Left kidney (tissue), 2 donors: Measurements from ENCODE around the gene WDTC1. TPM values are rescaled to one million over a fixed set of nuclear protein-coding genes. Genes with fewer than 3 reads are reported as not detected.

ENCODE experiments used
- DNase-seq: peaks from one replicate; pipeline ENCODE4 v3.0.0-alpha.2; 2013
- polyA plus RNA-seq: library from polyadenylated mRNA; unstranded; fragments of 120-200 nt; gene quantifications from one replicate; pipeline ENCODE4 v1.2.1, GENCODE V29; 2013; ENCODE audit not compliant: insufficient read length

Gene WDTC1
- polyA plus RNA-seq, 1 donor, result 43.8 TPM

- no peak for DNase-seq
Observed at GRCh38 chr1:27335506-27336422, 101.3 kb downstream of the WDTC1 start.

- no peak for DNase-seq
Observed at GRCh38 chr1:27336756-27337155, 102.3 kb downstream of the WDTC1 start.

GRCh38 chr1:27338751-27339150 lies 104.3 kb downstream of the WDTC1 start:
- DNase-seq, result no peak

- DNase-seq, result no peak
Observed at GRCh38 chr1:27339213-27339612, 104.8 kb downstream of the WDTC1 start.

DNA sequence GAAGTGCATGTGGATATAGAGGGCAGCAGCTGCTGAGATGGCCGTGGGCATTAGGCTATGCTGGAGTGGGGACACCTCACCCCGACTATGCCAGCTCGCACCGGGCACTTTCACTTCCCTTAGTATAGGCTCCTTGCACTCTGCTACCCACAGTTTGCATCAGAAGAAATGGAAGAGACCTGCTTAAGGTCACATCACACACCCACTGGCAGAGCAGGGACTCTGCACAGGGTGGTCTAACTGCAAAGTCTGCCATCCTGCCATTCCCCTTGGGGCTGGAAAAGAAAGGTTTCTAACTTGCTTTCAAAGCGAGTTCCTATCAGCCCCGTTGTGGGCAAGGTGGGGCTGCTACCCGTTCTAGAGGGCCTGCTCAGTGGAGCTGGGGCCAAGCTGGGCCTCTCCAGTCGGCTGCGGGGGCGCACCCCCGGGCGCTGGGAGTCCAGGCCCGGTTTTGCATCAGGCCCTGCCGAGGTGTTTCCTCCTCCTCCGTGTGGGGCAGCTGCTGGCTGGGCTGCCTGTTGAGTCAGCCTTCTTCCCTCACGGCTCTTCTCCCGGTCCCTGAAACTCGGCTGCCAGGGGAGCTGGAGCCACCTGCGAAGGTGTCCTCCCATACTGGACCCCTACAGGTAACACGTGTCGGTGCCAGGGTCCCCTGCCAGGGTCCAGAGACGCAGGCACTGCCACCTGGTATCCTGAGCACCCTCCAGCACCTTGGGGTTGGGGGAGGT lies 107.3 kb downstream of the WDTC1 start, which contains the start of gene SYTL1:
Gene SYTL1 (plus strand): TSS at position 498 of the 728 bp plus-strand sequence. CDS start 3,313 bp downstream, outside the sequence.
- DNase-seq, result no peak

DNA sequence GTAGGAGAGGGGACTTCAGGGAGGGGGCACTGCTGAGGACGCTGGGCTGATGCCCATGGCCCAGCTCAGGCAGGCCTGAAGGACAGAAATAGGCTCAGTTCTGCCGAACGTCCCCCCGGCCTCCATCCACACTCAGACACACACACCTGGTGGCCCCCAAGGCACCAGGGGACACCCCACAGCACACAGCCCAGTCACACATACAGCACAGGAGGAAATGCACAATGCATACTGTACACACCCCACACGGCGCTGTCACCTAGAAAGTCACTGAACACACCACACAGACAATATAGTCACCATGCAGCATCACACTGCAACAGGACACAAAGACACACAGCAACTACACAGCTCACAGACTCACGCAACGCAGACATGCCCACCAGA lies 108.0 kb downstream of the WDTC1 start:
- DNase-seq, result no peak

DNA sequence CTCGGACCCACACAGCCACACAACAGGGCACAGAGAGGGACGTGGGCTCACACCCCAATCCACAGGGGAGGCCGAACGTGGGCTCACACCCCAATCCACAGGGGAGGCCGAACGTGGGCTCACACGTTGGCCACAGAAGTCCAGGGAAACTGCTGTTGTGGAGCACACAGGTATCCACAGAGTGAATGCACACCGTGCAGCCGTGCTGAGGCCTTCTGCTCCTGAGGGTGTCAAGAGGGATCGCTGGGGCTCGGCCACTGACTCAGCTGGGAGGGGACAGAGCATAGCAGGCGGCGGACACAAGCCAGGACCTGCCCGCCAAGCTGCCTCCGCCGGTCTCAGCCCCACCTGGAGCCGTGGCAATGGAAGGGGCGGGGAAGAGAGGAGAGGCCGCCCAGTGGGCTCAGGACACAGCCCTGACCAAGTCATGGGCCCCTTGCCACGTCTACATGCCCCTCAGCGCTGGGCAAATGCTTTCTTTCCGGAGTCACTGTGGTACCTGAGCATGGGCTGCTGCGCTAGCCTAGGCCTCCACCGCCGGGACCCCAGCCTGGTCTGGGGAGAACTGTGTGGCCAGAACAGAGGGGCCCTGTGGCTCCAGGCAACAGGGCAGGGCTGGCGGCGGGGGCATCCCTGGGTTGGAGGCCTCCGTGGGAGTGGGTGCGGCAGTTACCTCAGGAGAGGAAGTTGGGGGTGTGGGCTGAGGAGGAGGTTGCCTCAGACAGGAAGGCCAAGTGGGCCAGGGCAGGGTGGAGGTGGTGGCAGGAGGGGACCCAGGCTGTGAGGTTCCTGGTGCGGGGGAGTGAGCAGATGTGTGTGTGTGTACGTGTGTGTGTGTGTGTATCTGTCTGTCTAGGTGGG lies 108.6 kb downstream of the WDTC1 start:
- no peak for DNase-seq

DNA sequence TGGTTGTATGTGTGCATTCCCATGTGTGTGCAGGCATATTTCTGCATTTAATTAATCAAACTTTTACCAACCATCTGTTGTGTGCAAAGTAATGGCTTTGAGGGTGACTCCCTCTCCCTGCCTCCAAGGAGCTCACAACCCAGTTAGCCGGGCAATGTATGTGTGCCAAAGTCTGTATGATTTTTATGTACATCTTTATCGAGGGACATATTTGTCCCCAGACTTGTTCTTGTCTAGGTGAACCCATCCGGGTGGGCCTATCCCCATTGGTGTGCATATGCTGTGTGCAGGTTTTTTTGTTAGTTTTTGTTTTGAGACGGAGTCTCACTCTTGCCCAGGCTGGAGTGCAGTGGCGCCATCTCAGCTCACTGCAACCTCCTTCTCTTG lies 109.2 kb downstream of the WDTC1 start:
- DNase-seq, result no peak

- no peak for DNase-seq
Observed at GRCh38 chr1:27345272-27345671, 110.8 kb downstream of the WDTC1 start.

GRCh38 chr1:27346357-27346756 lies 111.9 kb downstream of the WDTC1 start:
- no peak for DNase-seq

- DNase-seq, result no peak
Observed at GRCh38 chr1:27346991-27347624, 112.7 kb downstream of the WDTC1 start.

DNA sequence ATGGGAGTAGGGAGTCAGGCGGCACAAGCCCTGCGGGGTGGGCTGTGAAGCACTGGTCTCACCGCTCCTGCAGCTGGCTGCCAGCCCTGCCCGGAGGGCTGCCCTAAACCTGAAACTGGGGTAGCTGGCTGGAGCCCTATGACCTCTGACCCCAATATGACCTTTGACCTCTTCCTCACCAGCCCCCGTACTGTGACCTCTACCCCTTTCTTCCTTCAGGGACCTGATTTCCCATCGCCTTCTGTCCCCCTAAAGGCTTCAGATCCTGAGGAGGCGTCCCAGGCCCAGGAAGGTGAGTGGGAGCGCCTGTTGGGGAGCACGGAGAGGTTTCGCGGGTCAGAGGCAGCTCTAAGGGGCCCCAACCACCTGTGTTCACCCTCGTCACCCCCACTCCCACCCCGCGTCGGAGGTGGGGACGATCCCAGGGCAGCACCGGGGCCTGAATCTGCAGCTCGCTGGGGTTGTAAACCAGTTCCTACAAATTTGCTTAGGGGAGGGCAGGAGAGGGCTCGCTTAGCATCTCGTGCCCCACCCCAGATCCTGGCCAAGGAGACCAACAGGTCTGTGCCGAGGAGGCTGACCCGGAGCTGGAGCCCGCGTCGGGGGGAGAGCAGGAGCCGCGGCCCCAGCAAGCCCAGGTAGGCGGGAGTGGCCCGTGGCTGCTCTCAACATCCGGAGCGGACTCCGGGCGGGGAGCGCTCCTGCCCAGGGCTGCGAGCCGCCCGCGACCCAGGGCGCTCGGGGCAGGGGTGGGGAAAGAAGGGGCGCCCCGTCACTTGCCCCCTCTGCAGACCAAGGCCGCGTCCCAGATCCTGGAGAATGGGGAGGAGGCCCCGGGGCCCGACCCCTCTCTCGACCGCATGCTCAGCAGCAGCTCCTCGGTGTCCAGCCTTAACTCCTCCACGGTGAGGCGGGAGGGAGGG lies 114.7 kb downstream of the WDTC1 start:
- DNase-seq, result no peak

DNA sequence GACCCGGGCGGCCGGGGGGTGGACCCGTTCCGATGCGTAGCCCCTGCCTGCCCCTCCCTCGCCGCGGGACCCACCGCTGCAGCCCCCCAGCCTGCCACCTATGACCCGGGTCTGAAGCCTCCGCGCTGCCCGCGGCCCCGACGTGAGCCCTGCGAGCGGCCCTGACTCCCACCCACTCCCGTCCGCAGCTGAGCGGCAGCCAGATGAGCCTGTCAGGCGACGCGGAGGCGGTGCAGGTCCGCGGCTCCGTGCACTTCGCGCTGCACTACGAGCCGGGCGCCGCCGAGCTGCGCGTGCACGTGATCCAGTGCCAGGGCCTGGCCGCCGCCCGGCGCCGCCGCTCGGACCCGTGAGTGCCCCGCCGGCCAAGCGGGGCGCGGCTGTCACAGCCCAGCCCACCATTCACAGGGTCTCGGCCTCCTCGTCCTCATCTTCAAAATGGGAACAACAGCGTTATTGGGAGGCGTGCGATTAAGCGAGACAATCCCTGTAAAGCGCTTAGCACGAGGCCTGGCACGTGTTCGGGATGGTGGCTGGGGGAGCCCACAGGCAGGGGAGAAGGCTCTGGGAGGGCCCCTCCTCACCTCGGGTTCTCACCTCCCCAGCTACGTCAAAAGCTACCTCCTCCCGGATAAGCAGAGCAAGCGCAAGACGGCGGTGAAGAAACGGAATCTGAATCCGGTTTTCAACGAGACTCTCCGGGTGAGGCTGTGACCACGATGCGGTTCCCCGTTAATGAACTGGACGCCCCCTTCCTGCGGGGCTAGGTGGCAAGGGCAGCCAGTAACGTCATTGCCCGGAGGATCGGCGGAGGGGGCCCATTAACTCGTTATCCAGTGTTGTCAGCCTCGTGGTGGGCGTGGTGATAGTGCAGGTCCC lies 115.6 kb downstream of the WDTC1 start:
- peak; percentile 70 for DNase-seq

DNA sequence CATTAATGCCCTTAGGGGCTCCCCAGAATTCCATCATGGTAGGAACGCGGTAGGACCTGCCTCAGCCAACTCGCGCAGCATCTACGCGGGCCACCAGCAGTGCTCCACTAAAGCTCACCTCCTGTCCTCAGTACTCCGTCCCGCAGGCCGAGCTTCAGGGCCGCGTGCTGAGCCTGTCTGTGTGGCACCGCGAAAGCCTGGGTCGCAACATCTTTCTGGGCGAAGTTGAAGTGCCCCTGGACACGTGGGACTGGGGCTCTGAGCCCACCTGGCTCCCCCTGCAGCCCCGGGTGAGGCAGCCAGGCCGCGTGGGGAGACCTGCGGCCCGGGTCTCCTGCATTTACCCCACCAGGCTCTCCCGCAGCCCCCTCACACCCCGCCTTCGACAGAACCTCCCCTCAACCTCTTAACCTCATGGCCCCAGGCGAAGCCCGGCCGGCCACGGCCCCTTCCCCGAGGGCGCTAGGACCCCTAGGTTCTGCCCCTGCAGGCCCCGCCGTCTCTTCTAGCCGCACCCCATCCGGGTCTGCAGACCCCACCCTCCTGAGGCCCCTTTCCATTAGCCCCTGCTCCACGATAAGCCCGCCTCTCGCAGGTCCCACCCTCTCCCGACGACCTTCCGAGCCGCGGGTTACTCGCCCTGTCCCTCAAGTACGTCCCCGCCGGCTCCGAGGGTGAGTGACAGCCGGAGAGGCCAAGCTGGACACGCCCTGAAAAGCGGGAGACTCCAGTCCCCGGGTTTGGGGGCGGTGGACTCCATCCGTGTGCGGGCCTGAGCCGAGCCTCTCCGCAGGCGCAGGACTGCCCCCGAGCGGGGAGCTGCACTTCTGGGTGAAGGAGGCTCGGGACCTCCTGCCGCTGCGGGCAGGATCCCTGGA lies 116.5 kb downstream of the WDTC1 start:
- DNase-seq, result no peak

DNA sequence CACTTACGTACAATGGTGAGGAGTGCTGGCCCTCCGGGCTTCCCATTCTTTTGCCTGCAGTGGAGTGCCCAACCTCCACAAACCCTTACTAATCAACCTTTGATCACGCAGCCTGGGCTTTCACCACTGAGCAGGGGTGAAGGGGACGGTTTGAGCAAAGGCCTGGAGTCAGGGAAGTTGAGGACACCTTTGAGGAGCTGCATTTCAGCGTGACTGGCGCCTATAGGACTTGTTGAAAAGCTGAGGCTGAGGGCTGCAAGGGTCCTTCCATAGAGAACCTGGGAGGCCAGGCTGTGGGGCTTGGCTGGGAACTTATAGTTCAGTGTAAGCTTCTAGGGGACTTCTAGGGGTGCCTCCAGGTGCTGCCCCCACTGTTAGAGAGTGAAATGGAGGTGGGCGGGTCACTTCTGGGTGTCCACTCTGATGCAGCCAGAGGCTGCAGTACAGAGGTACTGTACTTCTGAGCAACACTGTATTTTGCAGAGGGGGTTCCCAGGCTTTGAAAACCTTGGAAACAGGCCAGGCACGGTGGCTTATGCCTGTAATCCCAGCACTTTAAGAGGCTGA lies 117.2 kb downstream of the WDTC1 start:
- DNase-seq, result no peak

- no peak for DNase-seq
Observed at GRCh38 chr1:27353166-27353565, 118.7 kb downstream of the WDTC1 start.

DNA sequence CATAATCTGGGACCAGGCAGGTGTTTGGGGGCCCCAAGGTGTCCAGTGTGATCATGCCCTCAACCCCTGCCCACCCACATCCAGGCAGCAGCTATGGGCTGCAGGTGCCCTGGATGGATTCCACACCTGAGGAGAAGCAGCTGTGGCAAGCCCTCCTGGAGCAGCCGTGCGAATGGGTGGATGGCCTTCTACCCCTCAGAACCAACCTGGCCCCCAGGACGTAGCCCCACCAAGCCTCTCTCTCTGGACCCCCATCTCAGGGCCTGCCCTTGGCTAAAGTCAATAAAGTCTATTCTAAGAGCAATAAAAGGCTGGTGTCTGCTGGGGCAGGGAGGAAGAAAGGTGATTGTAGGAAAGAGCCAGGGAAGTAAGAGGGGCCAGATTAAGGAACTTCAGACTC lies 119.2 kb downstream of the WDTC1 start:
- DNase-seq, result no peak

- DNase-seq, result no peak
Observed at GRCh38 chr1:27355683-27356082, 121.3 kb downstream of the WDTC1 start.
